Suprapubic skin (tissue), 4 donors: ENCODE measurements around the gene REEP6. TPM values are rescaled to one million over a fixed set of nuclear protein-coding genes. Genes with fewer than 3 reads are reported as not detected.
A peak's percentile ranks its signal among the peaks of the same experiment; 100 is the strongest.

ENCODE experiments used
- DNase-seq, 2 donors: peaks; one replicate each; pipeline ENCODE4 v3.0.0-alpha.2; 2019; ENCODE audit warnings: low spot score in 2 of 2
- H3K27ac ChIP-seq: fragments of 200-600 bp; sonication (generic); one replicate; pipeline ENCODE4 v1.5.1; 2019
- H3K27me3 ChIP-seq: fragments of 200-600 bp; sonication (generic); one replicate; pipeline ENCODE4 v1.5.1; 2019
- H3K36me3 ChIP-seq: fragments of 200-600 bp; sonication (generic); one replicate; pipeline ENCODE4 v1.5.1; 2019
- H3K4me1 ChIP-seq: fragments of 200-600 bp; sonication (generic); one replicate; pipeline ENCODE4 v1.5.1; 2019
- H3K4me3 ChIP-seq: fragments of 200-600 bp; sonication (generic); one replicate; pipeline ENCODE4 v1.5.1; 2019; ENCODE audit warnings: mild to moderate bottlenecking
- H3K9me3 ChIP-seq: fragments of 200-600 bp; sonication (generic); one replicate; pipeline ENCODE4 v1.5.1; 2019
- EP300 ChIP-seq: sonication (generic); formaldehyde crosslinking; IDR thresholded peaks from one replicate; pipeline ENCODE4 v1.6.1; 2017; ENCODE audit warnings: antibody characterized with exemption
- POLR2A ChIP-seq, 2 donors: fragments of 450-650 bp; IDR thresholded peaks; one replicate each; pipeline ENCODE4 v1.6.1; 2017; ENCODE audit warnings: antibody characterized with exemption in 2 of 2, mild to moderate bottlenecking in 2 of 2, moderate library complexity in 2 of 2
- POLR2AphosphoS5 ChIP-seq, 3 donors: sonication (generic); formaldehyde crosslinking; IDR thresholded peaks; one replicate each; pipeline ENCODE4 v1.6.1; 2017; ENCODE audit warnings: antibody characterized with exemption in 3 of 3
- WGBS: methylation state at CpG from one replicate; pipeline ENCODE4 v1.1.5; 2018; 5-methylcytosine and 5-hydroxymethylcytosine counted together
- total RNA-seq, 4 donors: library from RNA; depleted of rRNA; stranded (reverse); fragments of >200 nt; gene quantifications; one replicate each; pipeline ENCODE4 v1.1.0, GENCODE V29; 2016
- TF ChIP-seq, protein P1 (sequence below), 2 donors: fragments of 200-600 bp in 1 of 2; fragments of 450-650 bp in 1 of 2; sonication (generic) in 1 of 2; IDR thresholded peaks; one replicate each; pipeline ENCODE4 v1.5.1; 2016 to 2019; ENCODE audit warnings: antibody characterized with exemption in 2 of 2, mild to moderate bottlenecking in 1 of 2, moderate library complexity in 1 of 2

REEP6 gene
- total RNA-seq, 4 donors from 2014 or later, result 3.2 to 11.8 (median 8.1) TPM

GRCh38 chr19:1481893-1482360 lies 9.1 kb upstream of the REEP6 start:
- peaks cover 24% of the 10 kb centered on the region for H3K4me1 ChIP-seq
- H3K9me3 ChIP-seq, result no peaks in the 10 kb centered on the region
- no peaks in the 10 kb centered on the region for H3K27me3 ChIP-seq
- H3K36me3 ChIP-seq, result no peaks in the 10 kb centered on the region
- H3K27ac ChIP-seq, result no peak overlapping the region
- TF ChIP-seq POLR2AphosphoS5 (IDR thresholded peaks at IDR 0.05) (no peak), EP300 (no peak), POLR2A (IDR thresholded peaks at IDR 0.05) (no peak)
- TF ChIP-seq, protein P1, sequence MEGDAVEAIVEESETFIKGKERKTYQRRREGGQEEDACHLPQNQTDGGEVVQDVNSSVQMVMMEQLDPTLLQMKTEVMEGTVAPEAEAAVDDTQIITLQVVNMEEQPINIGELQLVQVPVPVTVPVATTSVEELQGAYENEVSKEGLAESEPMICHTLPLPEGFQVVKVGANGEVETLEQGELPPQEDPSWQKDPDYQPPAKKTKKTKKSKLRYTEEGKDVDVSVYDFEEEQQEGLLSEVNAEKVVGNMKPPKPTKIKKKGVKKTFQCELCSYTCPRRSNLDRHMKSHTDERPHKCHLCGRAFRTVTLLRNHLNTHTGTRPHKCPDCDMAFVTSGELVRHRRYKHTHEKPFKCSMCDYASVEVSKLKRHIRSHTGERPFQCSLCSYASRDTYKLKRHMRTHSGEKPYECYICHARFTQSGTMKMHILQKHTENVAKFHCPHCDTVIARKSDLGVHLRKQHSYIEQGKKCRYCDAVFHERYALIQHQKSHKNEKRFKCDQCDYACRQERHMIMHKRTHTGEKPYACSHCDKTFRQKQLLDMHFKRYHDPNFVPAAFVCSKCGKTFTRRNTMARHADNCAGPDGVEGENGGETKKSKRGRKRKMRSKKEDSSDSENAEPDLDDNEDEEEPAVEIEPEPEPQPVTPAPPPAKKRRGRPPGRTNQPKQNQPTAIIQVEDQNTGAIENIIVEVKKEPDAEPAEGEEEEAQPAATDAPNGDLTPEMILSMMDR (IDR thresholded peaks at IDR 0.05), result no peak
- 94% methylated on average over 11 of the region's 36 CpGs for WGBS
- peak in 1 of 2 donors; percentile 62 for DNase-seq
- H3K4me3 ChIP-seq, result no peak overlapping the region

DNA sequence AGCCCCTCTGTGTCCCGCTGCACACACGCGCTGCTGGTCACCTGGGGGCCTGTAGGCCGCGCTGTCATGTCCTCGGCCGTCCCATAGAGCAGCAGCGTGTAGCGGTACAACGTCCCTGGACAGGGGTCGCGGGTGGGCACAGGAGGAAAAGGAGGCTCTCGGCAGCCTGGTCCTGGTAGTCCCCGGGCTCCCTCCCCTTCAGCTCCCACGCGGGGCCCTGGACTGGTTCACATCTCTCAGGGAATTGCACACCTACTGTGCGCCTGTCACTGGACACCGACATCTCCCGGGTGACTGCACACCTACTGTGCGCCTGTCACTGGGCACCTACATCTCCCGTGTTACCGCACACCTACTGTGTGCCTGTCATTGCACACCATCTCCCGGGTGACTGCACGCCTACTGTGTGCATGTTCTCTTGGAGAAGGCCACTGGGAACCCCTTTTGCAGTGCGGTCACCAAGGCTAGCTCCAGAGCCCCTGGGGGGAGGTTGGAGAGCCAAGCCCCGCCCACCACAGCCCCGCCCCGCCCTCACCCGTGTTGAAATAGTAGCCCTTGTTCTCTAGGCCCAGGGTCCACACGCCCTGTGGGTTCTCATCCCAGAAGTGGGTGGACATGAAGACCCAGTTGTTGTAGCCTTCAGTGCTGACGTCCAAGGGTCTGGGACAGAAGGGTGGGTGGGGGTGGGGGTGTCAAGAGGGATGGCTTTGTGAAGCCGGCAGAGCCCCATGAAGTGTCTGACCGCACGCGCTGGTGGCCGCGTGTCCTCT lies 8.4 kb upstream of the REEP6 start:
- WGBS, result 91% methylated on average over 11 of the region's 37 CpGs
- Histone ChIP-seq H3K27me3 (no peaks in the 10 kb centered on the region), H3K4me1 (peaks cover 20% of the 10 kb centered on the region), H3K4me3 (no peak overlapping the region), H3K9me3 (no peaks in the 10 kb centered on the region), H3K36me3 (no peaks in the 10 kb centered on the region), H3K27ac (no peak overlapping the region)
- peak in 1 of 2 donors; percentile 56 for DNase-seq
- TF ChIP-seq POLR2A (IDR thresholded peaks at IDR 0.05), result no peak
- TF ChIP-seq EP300, result no peak
- TF ChIP-seq POLR2AphosphoS5 (IDR thresholded peaks at IDR 0.05), result no peak
- TF ChIP-seq, protein P1 (IDR thresholded peaks at IDR 0.05), result no peak

GRCh38 chr19:1483131-1483978 lies 7.6 kb upstream of the REEP6 start:
- H3K27me3 ChIP-seq, result no peaks in the 10 kb centered on the region
- TF ChIP-seq, protein P1 (IDR thresholded peaks at IDR 0.05), result no peak
- no peaks in the 10 kb centered on the region for H3K9me3 ChIP-seq
- H3K4me1 ChIP-seq, result peaks cover 11% of the 10 kb centered on the region
- DNase-seq, result peak in 1 of 2 donors; percentile 61
- H3K4me3 ChIP-seq, result no peak overlapping the region
- H3K36me3 ChIP-seq, result no peaks in the 10 kb centered on the region
- no peak overlapping the region for H3K27ac ChIP-seq
- WGBS, result 87% methylated on average over 40 of the region's 77 CpGs

- WGBS, result 85% methylated on average over 18 of the region's 23 CpGs
- Histone ChIP-seq H3K4me1 (peaks cover 6% of the 10 kb centered on the region), H3K9me3 (no peaks in the 10 kb centered on the region), H3K27me3 (no peaks in the 10 kb centered on the region), H3K27ac (no peak overlapping the region), H3K4me3 (no peak overlapping the region), H3K36me3 (no peaks in the 10 kb centered on the region)
- no peak for DNase-seq
- TF ChIP-seq EP300, result no peak
- TF ChIP-seq POLR2A (IDR thresholded peaks at IDR 0.05), result no peak
- TF ChIP-seq POLR2AphosphoS5 (IDR thresholded peaks at IDR 0.05), result no peak
- TF ChIP-seq, protein P1 (IDR thresholded peaks at IDR 0.05), result no peak
Observed at GRCh38 chr19:1483979-1484428, 7.0 kb upstream of the REEP6 start.
